Gastroesophageal sphincter (tissue), 4 donors: Measurements from ENCODE around the gene ARHGAP23. TPM values are rescaled to one million over a fixed set of nuclear protein-coding genes. Genes with fewer than 3 reads are reported as not detected.

Source experiments
- ATAC-seq: fragments of 150-250 bp; one replicate; pipeline ENCODE4 v1.9.1; 2016; ENCODE audit warnings: mild to moderate bottlenecking, moderate library complexity
- H3K27ac ChIP-seq, 4 donors: fragments of 200-600 bp; sonication (generic) in 3 of 4; 1 replicate in 3 of 4; 2 replicates in 1 of 4; pipeline ENCODE4 v1.5.1; 2016 to 2019
- H3K27me3 ChIP-seq: fragments of 200-600 bp; sonication (generic); one replicate; pipeline ENCODE4 v1.5.1; 2019
- H3K36me3 ChIP-seq, 2 donors: fragments of 200-600 bp; sonication (generic); one replicate each; pipeline ENCODE4 v1.5.1; 2019; ENCODE audit warnings: control low read depth in 1 of 2
- H3K4me1 ChIP-seq, 3 donors: fragments of 200-600 bp; sonication (generic); 1 replicate in 2 of 3; 2 replicates in 1 of 3; pipeline ENCODE4 v1.5.1; 2016 to 2019; ENCODE audit warnings: control low read depth in 2 of 3
- H3K4me3 ChIP-seq, 2 donors: fragments of 200-600 bp; sonication (generic); one replicate each; pipeline ENCODE4 v1.5.1; 2019; ENCODE audit warnings: mild to moderate bottlenecking in 1 of 2, moderate library complexity in 1 of 2
- H3K9me3 ChIP-seq, 3 donors: fragments of 200-600 bp; sonication (generic); one replicate each; pipeline ENCODE4 v1.5.1; 2017 to 2019; ENCODE audit warnings: control low read depth in 2 of 3
- CTCF ChIP-seq, 4 experiments: fragments of 200-600 bp in 2 of 4; fragments of 450-650 bp in 2 of 4; sonication (generic) in 1 of 4; IDR thresholded peaks; one replicate each; pipeline ENCODE4 v1.5.1; 2017 to 2019; ENCODE audit warnings: antibody characterized with exemption in 4 of 4, mild to moderate bottlenecking in 2 of 4, moderate library complexity in 2 of 4
- EP300 ChIP-seq: sonication (generic); formaldehyde crosslinking; IDR thresholded peaks from one replicate; pipeline ENCODE4 v1.6.1; 2017; ENCODE audit warnings: antibody characterized with exemption, mild to moderate bottlenecking
- POLR2A ChIP-seq, 2 donors: fragments of 450-650 bp; IDR thresholded peaks; one replicate each; pipeline ENCODE4 v1.6.1; 2017; ENCODE audit warnings: antibody characterized with exemption in 2 of 2, mild to moderate bottlenecking in 2 of 2, moderate library complexity in 1 of 2
- POLR2AphosphoS5 ChIP-seq: sonication (generic); formaldehyde crosslinking; IDR thresholded peaks from one replicate; pipeline ENCODE4 v1.6.1; 2017; ENCODE audit warnings: antibody characterized with exemption
- WGBS, 2 donors: methylation state at CpG; one replicate each; pipeline ENCODE4 v1.1.5; 2018; ENCODE audit warnings: low coverage in 1 of 2; 5-methylcytosine and 5-hydroxymethylcytosine counted together
- total RNA-seq, 4 donors: library from RNA; depleted of rRNA; stranded (reverse); fragments of >200 nt; gene quantifications; one replicate each; pipeline ENCODE4 v1.1.0, GENCODE V29; 2016

The ARHGAP23 gene
- total RNA-seq, 4 donors from 2014 or later: 45.3 to 132 (median 82.8) TPM

GRCh38 chr17:38418062-38418692 lies 10.1 kb upstream of the ARHGAP23 start:
- TF ChIP-seq POLR2A (IDR thresholded peaks at IDR 0.05) (no peak), EP300 (no peak), CTCF (IDR thresholded peaks at IDR 0.05) (no peak), POLR2AphosphoS5 (no peak)
- no peak for ATAC-seq
- Histone ChIP-seq H3K27ac (no peak overlapping the region), H3K36me3 (no peaks in the 10 kb centered on the region), H3K4me1 (peaks cover 9 to 66% (median 48%) of the 10 kb centered on the region in 3 donors), H3K4me3 (peak overlapping the region in 1 of 2 donors; percentile 62), H3K9me3 (no peaks in the 10 kb centered on the region), H3K27me3 (peaks cover 32% of the 10 kb centered on the region)
- no CpG with 5 or more reads among the region's 7 CpGs for WGBS, 2 donors

- no CpG with 5 or more reads among the region's 78 CpGs for WGBS, 2 donors
- no peaks in the 10 kb centered on the region for H3K36me3 ChIP-seq
- peaks cover 9 to 69% (median 48%) of the 10 kb centered on the region in 3 donors for H3K4me1 ChIP-seq
- H3K27me3 ChIP-seq: peaks cover 32% of the 10 kb centered on the region
- no peak for ATAC-seq
- H3K9me3 ChIP-seq: no peaks in the 10 kb centered on the region
- peak overlapping the region; percentile 38 to 62 for H3K4me3 ChIP-seq
- H3K27ac ChIP-seq: peak overlapping the region in 3 of 4 donors; percentile 82 to 94 (median 90)
- TF ChIP-seq EP300 (no peak), CTCF (IDR thresholded peaks at IDR 0.05) (no peak), POLR2A (IDR thresholded peaks at IDR 0.05) (no peak), POLR2AphosphoS5 (no peak)
These were observed 9.4 kb upstream of the ARHGAP23 start for GRCh38 chr17:38418693-38419507.

GRCh38 chr17:38419508-38419981 lies 8.7 kb upstream of the ARHGAP23 start:
- Histone ChIP-seq H3K27ac (peak overlapping the region in 3 of 4 donors; percentile 82 to 94 (median 90)), H3K9me3 (no peaks in the 10 kb centered on the region), H3K4me3 (peak overlapping the region; percentile 38 to 62), H3K4me1 (peaks cover 9 to 74% (median 50%) of the 10 kb centered on the region in 3 donors), H3K27me3 (peaks cover 32% of the 10 kb centered on the region), H3K36me3 (no peaks in the 10 kb centered on the region)
- 20% methylated on average over 3 of the region's 10 CpGs; no CpG with 5 or more reads in 1 of the 2 donors for WGBS, 2 donors
- no peak for ATAC-seq
- TF ChIP-seq CTCF (IDR thresholded peaks at IDR 0.05): no peak
- no peak for TF ChIP-seq POLR2AphosphoS5
- TF ChIP-seq POLR2A (IDR thresholded peaks at IDR 0.05): no peak
- no peak for TF ChIP-seq EP300

- ATAC-seq: no peak
- Histone ChIP-seq H3K4me1 (peaks cover 9 to 74% (median 42%) of the 10 kb centered on the region in 3 donors), H3K27me3 (peaks cover 27% of the 10 kb centered on the region)
These were observed 7.7 kb upstream of the ARHGAP23 start for GRCh38 chr17:38420518-38420917.

More at GRCh38 chr17:38420518-38420917, 7.7 kb upstream of the ARHGAP23 start:
- TF ChIP-seq CTCF (IDR thresholded peaks at IDR 0.05): no peak
- no peak for TF ChIP-seq EP300
- no peak for TF ChIP-seq POLR2AphosphoS5
- no peak for TF ChIP-seq POLR2A (IDR thresholded peaks at IDR 0.05)
- 52 to 64% methylated on average over 3 of the region's 6 CpGs for WGBS, 2 donors
- Histone ChIP-seq H3K9me3 (no peaks in the 10 kb centered on the region), H3K4me3 (no peak overlapping the region), H3K36me3 (no peaks in the 10 kb centered on the region), H3K27ac (peak overlapping the region; percentile 68 to 94 (median 86))
